ENCODE data around the gene PDAP1. TPM values are rescaled to one million over a fixed set of nuclear protein-coding genes. Genes with fewer than 3 reads are reported as not detected.

The PDAP1 gene
- total RNA-seq, 2 donors from 2014 or later = 147 to 165 TPM

DNA sequence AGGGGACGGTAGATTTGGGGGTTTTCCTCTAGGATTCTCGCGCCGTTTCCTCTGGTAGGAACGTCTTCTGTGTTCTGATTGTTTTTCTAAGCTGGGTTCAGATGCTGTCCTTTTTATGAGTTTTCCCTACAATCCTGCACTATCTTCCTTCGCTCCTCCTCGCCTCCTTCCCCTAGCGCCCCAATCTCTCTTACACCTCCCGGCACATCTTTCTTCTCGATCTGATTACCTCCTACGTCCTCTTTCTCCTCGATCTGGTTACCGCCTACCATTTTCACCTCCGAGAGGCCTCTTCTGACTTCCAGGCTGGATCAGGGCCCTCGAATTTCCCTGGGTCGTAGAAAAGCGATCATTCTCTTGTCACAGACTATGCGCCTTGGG is 785 bp upstream of the PDAP1 start:
- Histone ChIP-seq H3K9ac (ENCODE audit: extremely low read depth, low read length, poor library complexity, severe bottlenecking) (peak overlapping the region; percentile 90), H3K4me3 (ENCODE audit: low read length) (peak overlapping the region; percentile 96), H3K4me1 (ENCODE audit: control insufficient read depth, insufficient read depth, low read length) (peaks cover 8% of the 10 kb centered on the region), H3K27ac (ENCODE audit: low read depth, low read length) (peak overlapping the region; percentile 99), H3K9me3 (ENCODE audit: control insufficient read depth, low read length) (no peaks in the 10 kb centered on the region), H3K36me3 (ENCODE audit: control insufficient read depth, insufficient read depth, low read length) (peaks cover 43% of the 10 kb centered on the region), H3K27me3 (ENCODE audit: control insufficient read depth, insufficient read depth, low read length, poor library complexity, severe bottlenecking) (no peaks in the 10 kb centered on the region)
- H3K4me3 Mint-ChIP-seq = peak overlapping the region; percentile 97
- H3K36me3 Mint-ChIP-seq (ENCODE audit: low read depth) = peaks cover 40% of the 10 kb centered on the region
- DNase-seq = no peak
- no peak for TF ChIP-seq CTCF (conservative IDR thresholded peaks at IDR 0.05)
- 1% methylated on average over 13 to 18 of the region's 18 CpGs for WGBS, 2 experiments (ENCODE audit: insufficient coverage in 1 of 2, insufficient read length in 1 of 2)
- H3K4me1 Mint-ChIP-seq = peaks cover 21% of the 10 kb centered on the region
- no peaks in the 10 kb centered on the region for H3K9me3 Mint-ChIP-seq
- H3K27ac Mint-ChIP-seq = peak overlapping the region; percentile 98
- H3K27me3 Mint-ChIP-seq (ENCODE audit: insufficient read depth) = no peaks in the 10 kb centered on the region

DNA sequence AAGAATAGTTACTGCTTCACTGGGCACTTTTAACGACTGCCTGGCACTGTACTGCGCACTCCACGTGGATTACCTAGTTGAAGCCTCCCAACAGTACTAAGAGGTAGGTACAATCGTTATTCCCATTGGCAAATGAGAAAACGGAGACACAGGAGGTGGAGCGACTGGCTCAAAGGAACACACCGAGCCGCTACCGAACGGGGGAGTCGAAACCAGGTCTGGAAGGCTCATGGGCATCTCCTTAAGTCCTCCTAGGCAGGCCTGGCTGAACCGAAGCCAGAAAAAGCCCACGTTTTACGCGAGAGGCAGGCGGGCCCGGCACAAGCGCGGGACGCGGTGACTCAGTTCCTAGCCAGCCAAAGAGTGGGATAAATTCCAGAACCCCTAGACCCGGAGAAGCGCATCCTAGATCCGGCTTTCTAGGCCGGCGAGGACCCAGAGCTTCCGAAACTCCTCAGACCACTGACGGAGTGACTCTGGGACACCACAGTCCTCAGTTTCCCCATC is 472 bp downstream of the PDAP1 start:
- Mint-ChIP-seq H3K4me1 (peaks cover 21% of the 10 kb centered on the region), H3K27me3 (ENCODE audit: insufficient read depth) (no peaks in the 10 kb centered on the region), H3K4me3 (peak overlapping the region; percentile 97), H3K36me3 (ENCODE audit: low read depth) (peaks cover 41% of the 10 kb centered on the region), H3K27ac (peak overlapping the region; percentile 98), H3K9me3 (no peaks in the 10 kb centered on the region)
- no peaks in the 10 kb centered on the region for H3K9me3 ChIP-seq (ENCODE audit: control insufficient read depth, low read length)
- peak; percentile 64 for DNase-seq
- WGBS, 2 experiments (ENCODE audit: insufficient coverage in 1 of 2, insufficient read length in 1 of 2) = 0% methylated on average over 15 to 28 of the region's 28 CpGs
- peak overlapping the region; percentile 99 for H3K27ac ChIP-seq (ENCODE audit: low read depth, low read length)
- no peak for TF ChIP-seq CTCF (conservative IDR thresholded peaks at IDR 0.05)
- H3K4me3 ChIP-seq (ENCODE audit: low read length) = peak overlapping the region; percentile 96
- H3K36me3 ChIP-seq (ENCODE audit: control insufficient read depth, insufficient read depth, low read length) = peaks cover 43% of the 10 kb centered on the region
- no peaks in the 10 kb centered on the region for H3K27me3 ChIP-seq (ENCODE audit: control insufficient read depth, insufficient read depth, low read length, poor library complexity, severe bottlenecking)
- H3K4me1 ChIP-seq (ENCODE audit: control insufficient read depth, insufficient read depth, low read length) = peaks cover 8% of the 10 kb centered on the region
- peak overlapping the region; percentile 90 for H3K9ac ChIP-seq (ENCODE audit: extremely low read depth, low read length, poor library complexity, severe bottlenecking)

DNA sequence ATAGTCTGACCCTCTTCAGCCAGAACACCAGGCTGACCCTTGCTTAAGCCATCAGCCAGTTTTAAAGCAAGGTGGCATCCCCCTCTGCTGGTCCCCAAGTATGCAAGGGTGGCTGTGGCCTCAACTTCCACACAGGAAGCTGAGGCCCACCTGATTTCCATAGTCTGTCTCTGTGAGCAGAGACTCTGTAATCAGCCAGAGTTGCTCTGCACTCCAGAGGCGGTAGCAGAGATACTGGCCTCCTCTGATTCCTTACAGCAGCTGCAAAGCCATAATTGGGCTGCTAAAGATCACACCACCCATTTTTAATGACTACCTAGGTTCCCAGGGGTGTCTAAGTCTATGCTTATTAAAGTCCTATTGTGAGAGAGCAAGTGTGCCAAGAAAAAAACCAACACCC is 1.8 kb downstream of the PDAP1 start:
- H3K9me3 ChIP-seq (ENCODE audit: control insufficient read depth, low read length) = no peaks in the 10 kb centered on the region
- no peak overlapping the region for H3K27ac ChIP-seq (ENCODE audit: low read depth, low read length)
- Mint-ChIP-seq H3K27me3 (ENCODE audit: insufficient read depth) (no peaks in the 10 kb centered on the region), H3K9me3 (no peaks in the 10 kb centered on the region), H3K4me3 (peak overlapping the region; percentile 97), H3K36me3 (ENCODE audit: low read depth) (peaks cover 38% of the 10 kb centered on the region), H3K27ac (no peak overlapping the region), H3K4me1 (peaks cover 21% of the 10 kb centered on the region)
- no peaks in the 10 kb centered on the region for H3K27me3 ChIP-seq (ENCODE audit: control insufficient read depth, insufficient read depth, low read length, poor library complexity, severe bottlenecking)
- H3K4me3 ChIP-seq (ENCODE audit: low read length) = peak overlapping the region; percentile 96
- H3K4me1 ChIP-seq (ENCODE audit: control insufficient read depth, insufficient read depth, low read length) = peaks cover 8% of the 10 kb centered on the region
- DNase-seq = no peak
- no peak for TF ChIP-seq CTCF (conservative IDR thresholded peaks at IDR 0.05)
- WGBS, 2 experiments (ENCODE audit: insufficient coverage in 1 of 2, insufficient read length in 1 of 2) = 94 to 100% methylated on average over 1 of the region's 1 CpG
- H3K9ac ChIP-seq (ENCODE audit: extremely low read depth, low read length, poor library complexity, severe bottlenecking) = no peak overlapping the region
- H3K36me3 ChIP-seq (ENCODE audit: control insufficient read depth, insufficient read depth, low read length) = peaks cover 43% of the 10 kb centered on the region
